Measurements from ENCODE around the gene TMEM126A.

- TF ChIP-seq POLR2AphosphoS5 (IDR thresholded peaks at IDR 0.05): no peak
- TF ChIP-seq, protein P1, sequence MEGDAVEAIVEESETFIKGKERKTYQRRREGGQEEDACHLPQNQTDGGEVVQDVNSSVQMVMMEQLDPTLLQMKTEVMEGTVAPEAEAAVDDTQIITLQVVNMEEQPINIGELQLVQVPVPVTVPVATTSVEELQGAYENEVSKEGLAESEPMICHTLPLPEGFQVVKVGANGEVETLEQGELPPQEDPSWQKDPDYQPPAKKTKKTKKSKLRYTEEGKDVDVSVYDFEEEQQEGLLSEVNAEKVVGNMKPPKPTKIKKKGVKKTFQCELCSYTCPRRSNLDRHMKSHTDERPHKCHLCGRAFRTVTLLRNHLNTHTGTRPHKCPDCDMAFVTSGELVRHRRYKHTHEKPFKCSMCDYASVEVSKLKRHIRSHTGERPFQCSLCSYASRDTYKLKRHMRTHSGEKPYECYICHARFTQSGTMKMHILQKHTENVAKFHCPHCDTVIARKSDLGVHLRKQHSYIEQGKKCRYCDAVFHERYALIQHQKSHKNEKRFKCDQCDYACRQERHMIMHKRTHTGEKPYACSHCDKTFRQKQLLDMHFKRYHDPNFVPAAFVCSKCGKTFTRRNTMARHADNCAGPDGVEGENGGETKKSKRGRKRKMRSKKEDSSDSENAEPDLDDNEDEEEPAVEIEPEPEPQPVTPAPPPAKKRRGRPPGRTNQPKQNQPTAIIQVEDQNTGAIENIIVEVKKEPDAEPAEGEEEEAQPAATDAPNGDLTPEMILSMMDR (IDR thresholded peaks at IDR 0.05; ENCODE audit: poor library complexity, severe bottlenecking): no peak
- TF ChIP-seq EZH2 (IDR thresholded peaks at IDR 0.05; ENCODE audit: borderline replicate concordance, insufficient read depth, low read length, poor library complexity, severe bottlenecking): no peak
- TF ChIP-seq REST (IDR thresholded peaks at IDR 0.05; ENCODE audit: borderline replicate concordance): no peak
- TF ChIP-seq MXI1 (conservative IDR thresholded peaks at IDR 0.05; ENCODE audit: poor library complexity, severe bottlenecking): no peak
- no peak for TF ChIP-seq TAF1 (IDR thresholded peaks at IDR 0.05; ENCODE audit: low read depth)
- no peak for TF ChIP-seq EP300 (conservative IDR thresholded peaks at IDR 0.05; ENCODE audit: poor library complexity, severe bottlenecking)
- no peak for TF ChIP-seq RAD21 (conservative IDR thresholded peaks at IDR 0.05)
- no peak for TF ChIP-seq SMC3 (conservative IDR thresholded peaks at IDR 0.05; ENCODE audit: poor library complexity)
Measured at GRCh38 chr11:85666687-85667086, 18.9 kb downstream of the TMEM126A start.

All from neural cell (in vitro differentiated cells).